Effector memory CD4-positive, alpha-beta T cell (primary cell): ENCODE data around the gene FAM13C.

Source experiments
- DNase-seq, 3 donors: peaks; one replicate each; pipeline ENCODE4 v3.0.0-alpha.2; 2020
- H3K27ac ChIP-seq: 2 replicates; pipeline ENCODE4 v1.7.0; 2013; ENCODE audit warnings: mild to moderate bottlenecking, low read length, moderate library complexity; ENCODE audit not compliant: insufficient read depth, poor library complexity, severe bottlenecking
- H3K27me3 ChIP-seq: replicated peaks from 2 replicates; pipeline ENCODE4 v1.7.0; 2013; ENCODE audit warnings: mild to moderate bottlenecking, low read length; ENCODE audit not compliant: insufficient read depth, control insufficient read depth, poor library complexity, severe bottlenecking
- H3K36me3 ChIP-seq: 2 replicates; pipeline ENCODE4 v1.7.0; 2013; ENCODE audit warnings: mild to moderate bottlenecking, low read length, moderate library complexity; ENCODE audit not compliant: control insufficient read depth, insufficient read depth
- H3K4me1 ChIP-seq: 2 replicates; pipeline ENCODE4 v1.7.0; 2013; ENCODE audit warnings: low read length, mild to moderate bottlenecking; ENCODE audit not compliant: control insufficient read depth, insufficient read depth, poor library complexity, severe bottlenecking
- H3K4me3 ChIP-seq: 2 replicates; pipeline ENCODE4 v1.7.0; 2013; ENCODE audit warnings: low read length, low read depth, mild to moderate bottlenecking; ENCODE audit not compliant: insufficient read depth, poor library complexity, severe bottlenecking
- H3K9me3 ChIP-seq: 2 replicates; pipeline ENCODE4 v1.7.0; 2013; ENCODE audit warnings: mild to moderate bottlenecking, low read length, moderate library complexity; ENCODE audit not compliant: control insufficient read depth

FAM13C gene

GRCh38 chr10:59340285-59340684, 22.1 kb downstream of the FAM13C start:
- no peak overlapping the region for H3K4me3 ChIP-seq
- H3K36me3 ChIP-seq, result no peaks in the 10 kb centered on the region
- H3K4me1 ChIP-seq, result no peaks in the 10 kb centered on the region
- no peak overlapping the region for H3K27ac ChIP-seq
- DNase-seq, result no peak
- H3K27me3 ChIP-seq, result no peaks in the 10 kb centered on the region
- H3K9me3 ChIP-seq, result no peaks in the 10 kb centered on the region

- no peak overlapping the region for H3K4me3 ChIP-seq
- no peaks in the 10 kb centered on the region for H3K9me3 ChIP-seq
- H3K4me1 ChIP-seq, result no peaks in the 10 kb centered on the region
- H3K27me3 ChIP-seq, result no peaks in the 10 kb centered on the region
- no peak overlapping the region for H3K27ac ChIP-seq
- no peaks in the 10 kb centered on the region for H3K36me3 ChIP-seq
- DNase-seq, result no peak
Measured at GRCh38 chr10:59339351-59339750, 23.0 kb downstream of the FAM13C start.

- Histone ChIP-seq H3K4me3 (no peak overlapping the region), H3K36me3 (no peaks in the 10 kb centered on the region), H3K27me3 (no peaks in the 10 kb centered on the region), H3K4me1 (no peaks in the 10 kb centered on the region), H3K27ac (no peak overlapping the region), H3K9me3 (no peaks in the 10 kb centered on the region)
- DNase-seq, result no peak
Measured at GRCh38 chr10:59337201-59337652, 25.1 kb downstream of the FAM13C start.

- Histone ChIP-seq H3K27me3 (no peaks in the 10 kb centered on the region), H3K36me3 (no peaks in the 10 kb centered on the region), H3K27ac (no peak overlapping the region), H3K4me1 (no peaks in the 10 kb centered on the region), H3K9me3 (no peaks in the 10 kb centered on the region), H3K4me3 (no peak overlapping the region)
- DNase-seq, result no peak
Measured at GRCh38 chr10:59336632-59337031, 25.7 kb downstream of the FAM13C start.

GRCh38 chr10:59335497-59335896, 26.9 kb downstream of the FAM13C start:
- no peaks in the 10 kb centered on the region for H3K4me1 ChIP-seq
- no peaks in the 10 kb centered on the region for H3K36me3 ChIP-seq
- H3K9me3 ChIP-seq, result no peaks in the 10 kb centered on the region
- H3K27me3 ChIP-seq, result no peaks in the 10 kb centered on the region
- H3K27ac ChIP-seq, result no peak overlapping the region
- no peak overlapping the region for H3K4me3 ChIP-seq
- no peak for DNase-seq

- H3K4me1 ChIP-seq, result no peaks in the 10 kb centered on the region
Measured at GRCh38 chr10:59333701-59334100, 28.6 kb downstream of the FAM13C start.

GRCh38 chr10:59332581-59332980, 29.8 kb downstream of the FAM13C start:
- Histone ChIP-seq H3K4me1 (no peaks in the 10 kb centered on the region), H3K27me3 (no peaks in the 10 kb centered on the region), H3K9me3 (no peaks in the 10 kb centered on the region), H3K27ac (no peak overlapping the region), H3K36me3 (no peaks in the 10 kb centered on the region), H3K4me3 (no peak overlapping the region)
- no peak for DNase-seq

More at GRCh38 chr10:59333701-59334100, 28.6 kb downstream of the FAM13C start:
- Histone ChIP-seq H3K27ac (no peak overlapping the region), H3K4me3 (no peak overlapping the region), H3K27me3 (no peaks in the 10 kb centered on the region), H3K36me3 (no peaks in the 10 kb centered on the region), H3K9me3 (no peaks in the 10 kb centered on the region)
- DNase-seq, result no peak

GRCh38 chr10:59331661-59332060, 30.7 kb downstream of the FAM13C start:
- no peak overlapping the region for H3K27ac ChIP-seq
- DNase-seq, result no peak
- no peaks in the 10 kb centered on the region for H3K27me3 ChIP-seq
- no peak overlapping the region for H3K4me3 ChIP-seq
- H3K36me3 ChIP-seq, result no peaks in the 10 kb centered on the region
- H3K4me1 ChIP-seq, result no peaks in the 10 kb centered on the region
- H3K9me3 ChIP-seq, result no peaks in the 10 kb centered on the region

- H3K27ac ChIP-seq, result no peak overlapping the region
- DNase-seq, result no peak
- H3K4me3 ChIP-seq, result no peak overlapping the region
Measured at GRCh38 chr10:59325116-59325515, 37.2 kb downstream of the FAM13C start.

GRCh38 chr10:59324597-59324996, 37.8 kb downstream of the FAM13C start:
- Histone ChIP-seq H3K27ac (no peak overlapping the region), H3K4me1 (no peaks in the 10 kb centered on the region), H3K27me3 (no peaks in the 10 kb centered on the region), H3K36me3 (no peaks in the 10 kb centered on the region), H3K9me3 (no peaks in the 10 kb centered on the region), H3K4me3 (no peak overlapping the region)
- no peak for DNase-seq

More at GRCh38 chr10:59325116-59325515, 37.2 kb downstream of the FAM13C start:
- no peaks in the 10 kb centered on the region for H3K4me1 ChIP-seq
- no peaks in the 10 kb centered on the region for H3K27me3 ChIP-seq
- H3K36me3 ChIP-seq, result no peaks in the 10 kb centered on the region
- no peaks in the 10 kb centered on the region for H3K9me3 ChIP-seq
